IMR-90 (cell line): ENCODE results near the gene STAG1. TPM values are rescaled to one million over a fixed set of nuclear protein-coding genes. Genes with fewer than 3 reads are reported as not detected.

ENCODE experiments used
- ATAC-seq: fragments of 200-7000 bp; cut with Tn5 transposase; 2 replicates; pipeline ENCODE4 v1.9.1; 2020; ENCODE audit warnings: low read depth, mild to moderate bottlenecking, moderate library complexity
- BruUV-seq: library from RNA; stranded (reverse); fragments of 400-500 nt; replicated peaks from 2 replicates; lab custom pipeline; 2021; lab: Mats Ljungman, UMichigan
- CTCF ChIA-PET: fragments of 300-600 bp; formaldehyde crosslinking; extraction: SDS; loops from one replicate; lab custom pipeline; 2021; ENCODE audit warnings: antibody characterized with exemption; lab: Yijun Ruan, JAX
- POLR2A ChIA-PET: fragments of 300-600 bp; sonication (Branson Sonifier 250); formaldehyde crosslinking; loops from one replicate; lab custom pipeline; 2022; ENCODE audit warnings: antibody characterized with exemption; ENCODE audit not compliant: unreplicated experiment; lab: Charles Lee
- DNase-seq: peaks from one replicate; pipeline ENCODE4 v3.0.0; 2013
- H2AFZ ChIP-seq: replicated peaks from 2 replicates; pipeline ENCODE3; 2013; ENCODE audit warnings: low read length, mild to moderate bottlenecking; ENCODE audit not compliant: poor library complexity
- H2AK5ac ChIP-seq: 2 replicates; pipeline ENCODE4 v1.6.1; 2013; ENCODE audit warnings: low read depth, low read length, inconsistent platforms
- H2AK9ac ChIP-seq: replicated peaks from 2 replicates; pipeline ENCODE3; 2013; ENCODE audit warnings: mild to moderate bottlenecking, low read depth, low read length, moderate library complexity; ENCODE audit not compliant: poor library complexity
- H2BK120ac ChIP-seq: 2 replicates; pipeline ENCODE4 v1.6.1; 2013; ENCODE audit warnings: low read depth, low read length, inconsistent platforms
- H2BK15ac ChIP-seq: 3 replicates; pipeline ENCODE4 v1.6.1; 2013; ENCODE audit warnings: low read depth, low read length, inconsistent platforms
- H2BK20ac ChIP-seq: 2 replicates; pipeline ENCODE4 v1.6.1; 2013; ENCODE audit warnings: low read depth, mild to moderate bottlenecking, inconsistent platforms, low read length, moderate library complexity
- H2BK5ac ChIP-seq: 2 replicates; pipeline ENCODE4 v1.6.1; 2013; ENCODE audit warnings: mild to moderate bottlenecking, low read depth, low read length, inconsistent platforms; ENCODE audit not compliant: poor library complexity, severe bottlenecking
- H3K14ac ChIP-seq: replicated peaks from 2 replicates; pipeline ENCODE4 v1.6.1; 2013; ENCODE audit warnings: low read depth, low read length, inconsistent platforms
- H3K18ac ChIP-seq: 2 replicates; pipeline ENCODE4 v1.6.1; 2013; ENCODE audit warnings: low read depth, low read length, control low read depth
- H3K23ac ChIP-seq: 2 replicates; pipeline ENCODE4 v1.6.1; 2013; ENCODE audit warnings: low read depth, low read length, inconsistent platforms
- H3K27ac ChIP-seq: 2 replicates; pipeline ENCODE4 v1.5.1; 2013; ENCODE audit warnings: mild to moderate bottlenecking, control low read depth, low read length; ENCODE audit not compliant: insufficient read depth
- H3K27me3 ChIP-seq: 2 replicates; pipeline ENCODE4 v1.6.1; 2013; ENCODE audit warnings: low read length; ENCODE audit not compliant: control insufficient read depth, insufficient read depth
- H3K36me3 ChIP-seq: 2 replicates; pipeline ENCODE4 v1.6.1; 2013; ENCODE audit warnings: low read length, mixed read lengths; ENCODE audit not compliant: control insufficient read depth, insufficient read depth
- H3K4ac ChIP-seq: 2 replicates; pipeline ENCODE4 v1.6.1; 2013; ENCODE audit warnings: low read depth, low read length, inconsistent platforms
- H3K4me1 ChIP-seq: 2 replicates; pipeline ENCODE4 v1.6.1; 2013; ENCODE audit warnings: low read length, mixed read lengths; ENCODE audit not compliant: control insufficient read depth, insufficient read depth
- H3K4me2 ChIP-seq: 2 replicates; pipeline ENCODE4 v1.6.1; 2013; ENCODE audit warnings: low read depth, mild to moderate bottlenecking, control low read depth, low read length, moderate library complexity
- H3K4me3 ChIP-seq: 2 replicates; pipeline ENCODE4 v1.5.1; 2013; ENCODE audit warnings: low read depth, mild to moderate bottlenecking, control low read depth, low read length, moderate library complexity; ENCODE audit not compliant: insufficient read depth
- H3K56ac ChIP-seq: 2 replicates; pipeline ENCODE4 v1.6.1; 2013; ENCODE audit warnings: low read length, inconsistent platforms; ENCODE audit not compliant: insufficient read depth; ENCODE audit errors: extremely low read depth
- H3K79me1 ChIP-seq, 2 experiments: 2 replicates each; pipeline ENCODE4 v1.6.1; 2013; ENCODE audit warnings: low read length in 2 of 2, inconsistent platforms in 1 of 2, low read depth in 1 of 2
- H3K9ac ChIP-seq: 2 replicates; pipeline ENCODE4 v1.6.1; 2013; ENCODE audit warnings: low read depth, low read length, control low read depth
- H3K9me1 ChIP-seq: 2 replicates; pipeline ENCODE4 v1.6.1; 2013; ENCODE audit warnings: low read length, inconsistent platforms; ENCODE audit not compliant: insufficient read depth
- H3K9me3 ChIP-seq: 2 replicates; pipeline ENCODE4 v1.6.1; 2013; ENCODE audit warnings: low read length; ENCODE audit not compliant: control insufficient read depth, insufficient read depth
- H4K20me1 ChIP-seq: 2 replicates; pipeline ENCODE4 v1.6.1; 2013; ENCODE audit warnings: low read length, inconsistent platforms; ENCODE audit not compliant: insufficient read depth
- H4K5ac ChIP-seq: 2 replicates; pipeline ENCODE4 v1.6.1; 2013; ENCODE audit warnings: mild to moderate bottlenecking, low read depth, low read length, control low read depth
- H4K8ac ChIP-seq, 2 experiments: 2 replicates each; pipeline ENCODE4 v1.6.1; 2013; ENCODE audit warnings: low read depth in 2 of 2, low read length in 2 of 2, control low read depth in 1 of 2, inconsistent platforms in 1 of 2
- H4K91ac ChIP-seq: 2 replicates; pipeline ENCODE4 v1.6.1; 2013; ENCODE audit warnings: low read depth, low read length, inconsistent platforms; ENCODE audit not compliant: insufficient read depth
- CEBPB ChIP-seq: IDR thresholded peaks from 2 replicates; pipeline ENCODE4 v1.6.1; 2012; ENCODE audit warnings: low read depth, low read length, improper control_type of control experiment
- POLR2A ChIP-seq: IDR thresholded peaks from 2 replicates; pipeline ENCODE4 v1.6.1; 2012; ENCODE audit warnings: mild to moderate bottlenecking, low read depth, low read length
- WGBS, 2 experiments: methylation state at CpG; one replicate each; pipeline versions ENCODE4 v1.1.5 to v1.1.7; 2013; ENCODE audit warnings: missing lambda C conversion rate in 2 of 2; ENCODE audit not compliant: insufficient read length in 1 of 2; ENCODE audit errors: extremely low coverage in 2 of 2; 5-methylcytosine and 5-hydroxymethylcytosine counted together
- dilution Hi-C: fragments of 300-500 bp; cut with HindIII; formaldehyde crosslinking; loops from one replicate; pipeline ENCODE4 v1.14.3; 2018; ENCODE audit warnings: low sequenced_read_pairs; ENCODE audit not compliant: unreplicated experiment
- in situ Hi-C: fragments of 300-500 bp; cut with MboI; formaldehyde crosslinking; loops from 3 replicates; pipeline ENCODE4 v1.14.3; 2019; ENCODE audit warnings: low sequenced_read_pairs, inconsistent platforms, mixed read lengths
- intact Hi-C: fragments of 100-400 bp; cut with micrococcal nuclease; formaldehyde crosslinking; loops from 2 replicates; pipeline ENCODE4 v1.10.0; 2022
- polyA plus RNA-seq, 3 experiments: library from polyadenylated mRNA; depleted of rRNA; stranded (reverse); fragments of >200 nt; gene quantifications; 2 replicates each; pipeline ENCODE4 v1.2.3, GENCODE V29; 2012; ENCODE audit warnings: low replicate concordance in 1 of 3
- total RNA-seq: library from RNA; depleted of rRNA; stranded (reverse); fragments of >200 nt; gene quantifications from 2 replicates; pipeline ENCODE4 v1.2.3, GENCODE V29; 2012

The STAG1 gene
- total and polyA plus RNA-seq, 2 of the 4 experiments (the other 2 are of a cell fraction) = 9.6 to 32.3 TPM

DNA sequence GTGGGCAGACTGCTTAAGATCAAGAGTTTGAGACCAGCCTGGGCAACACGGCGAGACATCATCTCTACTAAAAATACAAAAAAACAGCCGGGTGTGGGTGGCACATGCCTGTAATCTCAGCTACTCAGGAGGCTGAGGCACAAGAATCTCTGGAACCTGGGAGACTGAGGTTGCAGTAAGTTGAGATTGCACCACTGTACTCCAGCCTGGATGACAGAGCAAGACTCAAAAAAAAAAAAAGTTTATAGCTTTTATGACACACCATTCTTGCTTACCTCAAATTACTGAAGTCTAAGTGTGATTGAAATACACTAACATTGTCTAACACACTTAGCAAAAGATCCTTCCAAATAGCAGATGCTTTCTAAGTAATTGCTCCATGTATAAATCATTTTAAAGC lies 207.6 kb downstream of the STAG1 start:
- H3K4me3 ChIP-seq = no peak overlapping the region
- no peak overlapping the region for H2AK9ac ChIP-seq
- H3K4me1 ChIP-seq = peaks cover 13% of the 10 kb centered on the region
- H2AFZ ChIP-seq = no peak overlapping the region
- peaks cover 8 to 39% of the 10 kb centered on the region in 2 experiments for H3K79me1 ChIP-seq
- H3K14ac ChIP-seq = no peak overlapping the region
- H3K56ac ChIP-seq = no peak overlapping the region
- in situ Hi-C loops (no loop called here), dilution Hi-C loops (no loop called here), intact Hi-C loops (loop anchor here (10.0 kb wide), 1 partner anchor 470 kb away; no protein-coding TSS in a partner anchor)
- H3K9me3 ChIP-seq = no peaks in the 10 kb centered on the region
- no peak; the same call in 1 of the 2 replicates for ATAC-seq
- CTCF ChIA-PET = interaction anchor here (4.4 kb wide), 1 partner anchor 208 kb away, joined by 35 read pairs; the partner anchor contains the start of gene STAG1
- H3K27ac ChIP-seq = peak overlapping the region; percentile 45; the same call in 1 of the 2 replicates
- peak overlapping the region; percentile 82; the same call in 1 of the 2 replicates for H4K5ac ChIP-seq
- TF ChIP-seq CEBPB (peak; percentile 45), POLR2A (no peak)
- H2BK15ac ChIP-seq = peak overlapping the region; percentile 20; the same call in 1 of the 3 replicates
- no peaks in the 10 kb centered on the region for H3K27me3 ChIP-seq
- no peaks in the 10 kb centered on the region for H3K9me1 ChIP-seq
- H2BK20ac ChIP-seq = no peak overlapping the region
- no TSS peak for BruUV-seq
- H2AK5ac ChIP-seq = peak overlapping the region; percentile 43; the same call in 1 of the 2 replicates
- H3K4ac ChIP-seq = peak overlapping the region; percentile 11; the same call in 1 of the 2 replicates
- H3K36me3 ChIP-seq = 0 out of 2 replicates have a peak, but pooled peaks cover 1% of the 10 kb centered on the region
- no peak overlapping the region for H2BK120ac ChIP-seq
- POLR2A ChIA-PET = no interaction called here
- no peak overlapping the region; the same call in 1 of the 2 replicates for H3K23ac ChIP-seq
- H4K91ac ChIP-seq = no peak overlapping the region
- H3K18ac ChIP-seq = peak overlapping the region; percentile 75; the same call in 1 of the 2 replicates
- peak overlapping the region; percentile 6 to 49; a peak in 2 of 4 replicates for H4K8ac ChIP-seq
- DNase-seq = peak; percentile 31
- H3K9ac ChIP-seq = no peak overlapping the region
- peak overlapping the region; percentile 91 for H2BK5ac ChIP-seq
- H4K20me1 ChIP-seq = no peaks in the 10 kb centered on the region
- H3K4me2 ChIP-seq = no peak overlapping the region
- WGBS, 2 experiments = no CpG with 5 or more reads among the region's 3 CpGs
